GM19193 (cell line): ENCODE results near the gene RAB7B.

ENCODE experiments used
- POLR2A ChIP-seq: IDR thresholded peaks from 4 replicates; pipeline ENCODE4 v1.6.1; 2011; ENCODE audit not compliant: insufficient read depth, insufficient read length; ENCODE audit errors: extremely low read depth

Gene RAB7B

DNA sequence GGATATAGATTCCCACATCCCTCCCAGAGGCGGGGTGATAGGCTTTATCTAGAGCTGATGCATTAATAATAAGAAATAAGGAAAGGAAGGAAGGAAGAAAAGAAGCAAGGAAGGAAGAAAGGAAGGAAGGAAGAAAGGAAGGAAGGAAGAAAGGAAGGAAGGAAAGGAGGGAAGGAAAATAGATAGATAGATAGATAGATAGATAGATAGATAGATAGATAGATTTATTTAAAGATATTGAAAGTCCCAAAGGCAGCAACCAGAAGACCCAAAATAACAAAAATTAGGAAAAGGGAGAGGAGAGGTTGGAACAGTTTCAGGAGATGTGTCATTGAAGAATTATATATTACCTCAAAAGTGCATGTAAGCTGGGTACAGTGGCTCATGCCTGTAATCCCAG lies 47.7 kb downstream of the RAB7B start:
- no peak for TF ChIP-seq POLR2A

DNA sequence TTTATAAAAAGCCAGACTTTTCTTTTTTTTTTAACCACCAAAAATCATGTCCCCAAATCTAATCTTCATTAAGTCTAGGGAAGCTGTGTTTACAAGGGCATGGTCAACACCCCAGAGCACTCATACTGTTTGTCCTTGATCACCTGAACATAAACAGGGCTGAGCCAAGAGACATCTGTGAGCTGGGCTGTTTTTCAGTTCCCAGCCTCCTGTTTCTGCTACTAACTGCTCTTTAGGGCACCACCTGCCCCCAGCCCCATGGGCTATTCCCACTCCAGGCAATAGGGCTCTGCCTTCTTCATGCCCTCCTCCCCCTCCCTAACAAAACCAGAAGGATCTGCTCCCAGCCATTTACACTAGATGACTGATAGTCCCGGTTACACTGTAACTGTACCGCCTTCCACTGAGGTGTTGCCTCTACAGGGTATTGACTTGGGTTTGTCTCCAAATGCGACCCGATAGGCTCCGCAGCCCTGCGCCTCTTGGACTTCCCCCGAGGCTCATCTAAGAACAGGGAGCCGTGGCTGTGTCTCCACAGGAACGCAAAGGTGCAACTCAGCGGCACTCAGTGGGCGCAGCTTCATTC lies 48.3 kb downstream of the RAB7B start:
- no peak for TF ChIP-seq POLR2A

DNA sequence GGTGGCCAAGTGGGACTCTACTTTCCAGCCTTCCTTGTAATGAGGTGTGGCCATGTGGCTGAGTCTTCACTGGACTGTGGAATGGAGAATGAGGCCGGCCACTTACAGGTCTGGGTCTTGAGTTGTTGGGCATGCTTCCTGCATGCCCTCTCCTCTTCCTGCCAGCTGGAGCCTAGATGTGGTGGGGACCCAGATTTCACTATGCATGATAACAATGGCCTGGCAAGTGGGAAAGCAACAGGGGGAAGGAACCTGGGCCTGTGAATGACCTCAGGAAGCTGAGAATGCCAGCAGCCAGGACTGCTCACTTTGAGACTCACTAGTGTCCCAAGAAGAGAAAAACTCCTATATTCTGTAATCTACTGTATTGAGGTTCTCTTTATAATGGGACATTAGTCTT lies 51.4 kb downstream of the RAB7B start:
- TF ChIP-seq POLR2A = no peak

DNA sequence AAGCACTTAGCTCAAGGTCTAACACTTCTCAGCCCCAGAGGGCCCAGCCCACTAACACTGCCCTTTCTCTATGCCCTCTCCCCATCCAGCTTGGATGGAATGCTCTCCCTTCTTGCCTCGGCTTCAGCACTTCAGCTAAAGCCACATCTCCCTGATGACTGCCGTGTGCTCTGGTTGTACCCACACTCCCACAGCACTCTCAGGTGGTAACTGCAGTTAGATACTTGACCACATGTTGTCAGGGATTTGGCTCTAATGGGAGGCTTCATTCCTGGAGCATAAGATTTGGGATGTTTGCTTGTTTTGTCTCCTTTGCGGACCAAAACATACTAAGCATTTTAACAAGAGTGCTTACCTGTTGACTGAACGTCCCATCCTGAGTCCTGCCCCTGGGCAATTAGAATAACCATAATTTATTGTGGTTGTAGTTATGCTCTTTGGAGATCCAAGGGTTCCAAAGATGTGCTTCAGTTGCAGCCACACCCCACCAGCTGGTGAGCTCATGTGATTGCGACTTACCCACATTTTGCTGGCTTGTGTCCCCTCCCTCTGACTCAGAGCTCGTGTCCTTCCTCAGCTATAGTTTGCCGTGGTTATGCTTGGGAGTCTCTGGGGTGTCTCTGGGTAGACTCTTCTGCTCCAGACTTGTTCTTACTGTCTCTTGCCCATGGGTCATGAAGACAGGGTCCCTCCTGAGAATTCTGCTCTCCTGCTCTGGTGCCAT lies 52.2 kb downstream of the RAB7B start:
- TF ChIP-seq POLR2A = no peak

DNA sequence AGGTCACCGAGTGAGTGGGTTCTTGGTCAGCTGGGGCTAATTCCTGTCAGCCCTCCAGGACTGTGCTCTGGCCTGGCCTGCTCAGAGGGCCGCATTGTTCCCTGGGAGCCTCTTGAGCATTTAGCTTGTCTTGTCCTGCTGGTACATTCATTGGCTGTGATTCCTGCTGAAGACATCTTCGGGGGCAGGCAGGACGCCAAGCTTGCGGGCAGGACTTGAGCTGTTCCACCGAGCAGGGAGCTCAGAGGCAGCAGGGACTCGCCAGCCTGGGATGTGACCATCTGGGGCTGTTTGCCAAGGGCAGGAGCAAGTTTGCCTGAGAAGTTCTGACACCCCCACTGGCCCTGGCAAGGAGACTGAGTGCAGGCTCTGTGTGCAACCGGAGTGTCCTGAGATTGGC lies 52.9 kb downstream of the RAB7B start:
- TF ChIP-seq POLR2A = no peak

DNA sequence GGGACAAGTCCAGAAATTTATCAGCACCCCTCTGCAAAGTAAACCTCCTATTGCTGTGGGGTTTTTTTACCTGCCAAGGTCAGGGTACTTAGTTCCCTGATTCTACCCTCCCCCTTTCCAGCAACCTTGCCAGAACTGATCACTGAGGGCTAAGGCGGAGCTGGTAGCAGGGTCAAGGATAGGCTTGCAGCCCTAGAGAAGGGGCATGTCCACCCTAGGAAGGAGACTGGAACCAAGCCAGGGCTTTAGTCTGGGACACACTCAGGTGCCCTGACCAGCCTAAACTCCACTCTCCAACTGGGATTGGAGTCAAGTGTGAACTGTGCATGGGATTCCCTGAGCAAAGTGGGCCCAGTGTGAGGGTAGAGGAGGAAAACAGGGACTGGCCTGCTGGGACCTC lies 53.4 kb downstream of the RAB7B start:
- TF ChIP-seq POLR2A = no peak

DNA sequence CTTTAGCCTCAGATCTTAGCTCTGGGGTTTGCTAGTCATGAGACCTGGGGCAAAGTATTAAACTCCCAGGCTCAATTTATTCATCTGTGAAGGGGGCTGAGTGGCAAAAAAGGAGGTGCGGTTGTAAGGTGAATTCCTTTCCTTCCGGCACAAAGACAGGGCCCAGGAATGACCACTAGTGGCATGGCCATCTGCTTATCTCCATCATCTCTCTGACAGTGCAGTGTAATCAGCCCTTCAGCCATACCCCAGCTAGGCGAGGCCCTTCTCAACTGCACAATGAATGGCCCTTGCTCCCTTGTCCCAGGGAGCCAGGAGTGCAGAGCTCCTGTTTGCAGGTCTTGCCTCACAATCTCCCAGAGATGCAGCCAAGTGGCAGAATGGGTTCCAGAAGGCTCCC lies 54.3 kb downstream of the RAB7B start:
- TF ChIP-seq POLR2A = no peak

DNA sequence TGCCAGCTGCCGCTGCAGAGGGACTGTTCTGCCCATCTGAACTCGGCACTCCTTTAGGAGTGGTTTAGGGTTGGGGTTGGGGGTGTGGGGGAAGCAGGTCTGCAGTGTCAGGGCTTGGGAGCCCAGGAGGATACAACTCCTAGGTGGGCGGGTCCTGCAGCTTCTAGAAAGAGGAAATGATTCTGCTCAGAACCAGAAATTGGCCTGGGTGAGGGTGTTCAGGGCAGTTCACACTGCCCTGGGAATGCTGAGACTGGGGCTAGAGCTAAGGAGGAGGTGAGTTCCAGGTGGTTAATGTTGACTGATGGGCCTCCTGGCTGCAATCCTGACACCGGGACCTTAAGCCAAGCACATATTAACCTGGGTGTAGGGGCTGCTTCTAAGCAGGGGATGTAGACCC lies 55.2 kb downstream of the RAB7B start:
- TF ChIP-seq POLR2A = no peak

DNA sequence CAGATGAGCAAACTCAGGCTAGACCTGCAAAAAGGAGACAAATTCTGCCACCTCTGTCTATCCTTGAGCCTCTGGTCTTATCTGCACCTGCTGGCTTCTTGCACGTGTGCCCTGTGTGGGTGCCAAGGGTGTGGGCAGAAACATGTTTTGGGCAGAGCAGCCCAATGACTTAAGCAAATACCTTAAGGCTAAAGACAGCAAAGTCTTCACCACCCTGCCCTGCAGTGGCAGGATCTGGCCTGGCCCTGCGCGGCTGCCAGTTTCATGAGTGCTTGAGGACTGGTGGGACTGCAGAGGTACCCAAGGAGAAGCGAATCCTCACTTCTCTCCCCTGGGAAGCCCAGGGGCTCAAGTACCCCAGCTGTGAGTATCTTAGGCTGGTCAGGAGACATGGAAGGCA lies 56.2 kb downstream of the RAB7B start:
- no peak for TF ChIP-seq POLR2A

DNA sequence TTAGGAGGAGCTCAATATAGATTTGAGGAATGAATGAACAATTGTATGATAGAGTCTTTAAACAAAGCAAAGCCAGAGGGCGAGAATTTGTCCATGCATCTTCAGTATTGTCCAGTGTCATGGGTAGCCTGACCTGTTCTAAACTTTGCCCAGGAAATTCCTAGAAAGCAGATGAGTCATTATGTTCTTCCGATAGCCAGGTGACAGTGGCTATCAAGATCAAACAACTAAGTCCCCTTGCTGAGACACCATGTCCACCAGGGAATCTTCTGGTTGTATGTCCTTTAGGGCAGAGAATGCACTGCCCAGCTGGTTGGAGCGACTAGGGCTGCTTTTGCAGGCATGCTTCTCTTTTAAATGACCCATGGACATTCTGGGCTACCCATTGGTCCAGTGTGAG lies 58.1 kb downstream of the RAB7B start:
- no peak for TF ChIP-seq POLR2A

DNA sequence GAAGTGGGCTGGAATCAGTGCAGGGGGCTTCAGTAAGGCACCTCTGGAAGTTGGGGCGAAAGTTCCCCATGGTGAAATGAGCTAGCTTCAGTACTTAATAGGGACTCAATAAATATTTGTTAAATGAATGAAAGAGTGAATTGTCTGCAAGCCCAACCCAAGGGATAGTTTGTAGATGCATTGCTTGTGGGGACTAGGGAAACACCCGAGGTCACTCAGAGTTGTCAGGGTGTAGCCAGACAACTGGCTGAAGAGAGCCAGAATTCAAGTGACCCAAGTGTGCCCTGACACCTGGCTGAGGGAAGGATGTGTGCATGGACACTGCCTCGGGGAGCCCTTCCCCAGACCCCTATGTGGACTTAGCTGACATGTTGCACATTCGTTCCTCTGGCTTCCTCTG lies 58.7 kb downstream of the RAB7B start:
- TF ChIP-seq POLR2A = no peak

DNA sequence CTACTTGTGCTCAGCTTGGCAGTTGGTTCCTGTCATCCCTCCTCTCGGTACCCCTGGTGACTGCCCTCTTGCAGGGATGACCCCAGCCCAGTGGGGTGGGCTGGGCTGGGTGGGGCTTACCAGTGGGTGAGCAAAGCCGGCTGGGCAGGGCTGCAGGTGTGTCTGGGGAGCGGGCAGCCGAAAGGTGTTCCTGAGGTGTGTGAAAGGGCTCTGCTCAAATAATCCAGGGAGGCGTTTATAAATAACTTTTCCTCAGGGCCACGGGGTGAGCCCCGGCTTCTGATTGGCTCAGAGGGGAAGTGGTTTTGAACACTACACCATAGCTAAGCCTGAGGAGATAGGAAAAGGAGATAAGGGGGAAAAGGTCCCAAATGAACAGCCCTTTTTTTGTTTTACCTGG lies 60.0 kb downstream of the RAB7B start, which contains the start of gene SLC26A9:
TSS of gene SLC26A9 (minus strand) at position 212 of the 400 bp plus-strand sequence. CDS start 7,636 bp downstream, outside the sequence.
- TF ChIP-seq POLR2A = no peak

DNA sequence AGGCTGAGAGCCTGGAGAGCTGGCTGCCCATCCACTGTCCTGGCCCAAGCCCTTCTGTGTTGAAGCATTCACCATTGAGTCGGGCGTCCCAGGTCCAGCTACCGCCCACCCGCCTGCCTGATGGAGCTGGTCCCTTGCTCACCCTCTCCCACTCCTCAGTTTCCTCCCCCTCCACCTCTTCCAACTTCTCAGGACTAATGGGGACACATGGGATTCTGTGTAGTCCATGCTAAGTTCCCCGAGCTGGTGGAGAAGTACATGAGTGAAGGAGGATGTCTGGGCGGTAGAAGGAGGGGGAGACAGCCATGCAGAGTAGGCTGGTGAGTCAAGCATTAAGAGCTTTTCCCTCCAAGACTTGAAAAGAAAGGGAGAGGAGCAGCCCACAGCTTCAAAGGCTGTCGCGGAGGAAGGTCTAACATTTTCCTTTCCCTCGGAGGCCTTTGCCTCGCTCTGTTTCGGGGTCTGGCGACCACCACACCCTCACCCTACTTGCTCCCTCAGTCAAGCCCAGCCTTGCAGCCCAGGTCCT lies 60.5 kb downstream of the RAB7B start:
- no peak for TF ChIP-seq POLR2A

DNA sequence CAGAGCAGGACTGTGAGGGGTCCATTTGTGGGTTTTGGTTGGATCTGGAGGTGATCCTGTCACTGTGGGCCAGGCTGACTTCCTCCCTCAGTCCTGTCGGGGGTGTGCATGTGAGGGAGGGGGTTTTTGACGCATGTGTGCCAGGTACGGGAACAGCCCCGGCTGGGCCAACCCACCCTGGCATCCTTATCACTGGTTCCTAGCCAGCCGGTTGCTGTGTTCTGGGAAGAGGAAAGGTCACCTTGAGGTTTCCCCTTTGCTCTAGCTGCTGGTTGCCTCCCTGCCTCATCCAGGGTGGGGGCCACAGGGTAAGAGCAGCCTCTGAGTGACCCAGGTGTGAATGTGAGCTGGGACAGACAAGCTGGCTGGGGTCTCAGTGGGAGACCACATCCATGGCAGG lies 62.5 kb downstream of the RAB7B start:
- TF ChIP-seq POLR2A = no peak

DNA sequence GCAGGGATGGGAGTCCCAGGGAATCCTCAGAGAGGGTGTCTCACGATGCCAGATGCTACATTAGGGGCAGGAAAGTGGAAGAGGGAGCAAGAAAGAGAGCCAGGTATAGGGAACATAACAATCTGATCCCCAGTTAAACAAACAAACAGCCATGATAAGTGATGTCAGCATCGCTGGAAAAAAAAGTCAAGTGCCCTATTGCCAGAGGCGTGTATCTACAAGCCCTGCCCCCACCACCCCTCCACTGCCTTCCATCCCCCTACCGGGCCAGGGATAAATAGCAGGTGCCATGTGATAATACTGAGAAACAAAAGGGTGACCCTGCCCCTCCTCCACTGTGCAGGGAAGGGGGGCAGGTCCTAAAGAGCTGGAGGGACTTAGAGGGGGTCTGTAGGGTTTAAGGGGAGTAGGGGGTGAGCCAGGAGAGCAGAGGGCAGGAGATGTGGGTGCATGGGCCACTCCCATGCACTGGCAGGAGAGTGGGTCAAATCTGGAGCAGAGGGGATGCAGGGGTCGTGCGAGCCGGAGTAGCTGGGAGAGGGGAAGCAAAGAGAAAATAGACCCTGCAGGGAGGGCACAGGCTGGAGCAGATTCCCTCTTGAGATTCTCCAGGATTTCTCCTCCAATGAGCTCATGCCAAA lies 63.4 kb downstream of the RAB7B start:
- no peak for TF ChIP-seq POLR2A

DNA sequence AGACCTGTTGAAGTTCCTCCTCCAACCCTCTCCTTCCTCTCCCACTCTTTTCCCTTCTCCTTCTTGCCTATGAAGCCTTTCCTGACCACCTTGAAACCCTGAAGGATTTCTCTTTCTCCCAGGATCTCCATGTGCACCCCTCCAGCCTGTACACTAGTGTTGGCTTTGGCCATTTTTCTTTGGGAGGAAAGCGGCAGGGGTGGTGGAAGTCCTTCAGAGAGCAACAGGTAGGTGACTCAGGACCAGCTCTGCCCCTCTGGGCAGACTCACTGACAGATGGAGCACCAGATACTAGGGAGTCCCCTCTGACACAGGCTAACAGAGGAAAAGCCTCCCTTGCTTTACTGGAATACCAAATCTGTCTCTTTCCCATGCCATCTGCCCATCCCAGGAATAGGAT lies 64.5 kb downstream of the RAB7B start:
- no peak for TF ChIP-seq POLR2A
